ENCODE results near the gene CCDC149.

The CCDC149 gene

GRCh38 chr4:24806206-24806990 lies 106.4 kb downstream of the CCDC149 start:
- no peak for TF ChIP-seq SIN3A (IDR thresholded peaks at IDR 0.05; ENCODE audit: borderline replicate concordance, insufficient read depth, low read length)
- no peak for TF ChIP-seq TAF1 (IDR thresholded peaks at IDR 0.05; ENCODE audit: borderline replicate concordance, insufficient read depth, low read length)
- TF ChIP-seq FOXP2 (optimal IDR thresholded peaks at IDR 0.05; ENCODE audit: borderline replicate concordance, extremely low read depth, extremely low read length, insufficient read depth), result no peak

- no peak for TF ChIP-seq POLR2AphosphoS5 (IDR thresholded peaks at IDR 0.05; ENCODE audit: low read depth, low read length)
- no peak for TF ChIP-seq SIN3A (IDR thresholded peaks at IDR 0.05; ENCODE audit: borderline replicate concordance, insufficient read depth, low read length)
- TF ChIP-seq TAF1 (IDR thresholded peaks at IDR 0.05; ENCODE audit: borderline replicate concordance, insufficient read depth, low read length), result no peak
- no peak for TF ChIP-seq FOXP2 (optimal IDR thresholded peaks at IDR 0.05; ENCODE audit: borderline replicate concordance, extremely low read depth, extremely low read length, insufficient read depth)
- no peak for TF ChIP-seq REST (IDR thresholded peaks at IDR 0.05; ENCODE audit: insufficient read depth in 1 of 2, low read depth in 2 of 2, low read length in 2 of 2)
Measured at GRCh38 chr4:24805566-24805965, 107.3 kb downstream of the CCDC149 start.

- TF ChIP-seq FOXP2 (optimal IDR thresholded peaks at IDR 0.05; ENCODE audit: borderline replicate concordance, extremely low read depth, extremely low read length, insufficient read depth), result no peak
- TF ChIP-seq TAF1 (IDR thresholded peaks at IDR 0.05; ENCODE audit: borderline replicate concordance, insufficient read depth, low read length), result no peak
- TF ChIP-seq POLR2AphosphoS5 (IDR thresholded peaks at IDR 0.05; ENCODE audit: low read depth, low read length), result no peak
- no peak for TF ChIP-seq REST (IDR thresholded peaks at IDR 0.05; ENCODE audit: insufficient read depth in 1 of 2, low read depth in 2 of 2, low read length in 2 of 2)
- TF ChIP-seq SIN3A (IDR thresholded peaks at IDR 0.05; ENCODE audit: borderline replicate concordance, insufficient read depth, low read length), result no peak
Measured at GRCh38 chr4:24805067-24805466, 107.8 kb downstream of the CCDC149 start.

GRCh38 chr4:24802648-24803047 lies 110.2 kb downstream of the CCDC149 start:
- TF ChIP-seq POLR2AphosphoS5 (IDR thresholded peaks at IDR 0.05; ENCODE audit: low read depth, low read length), result no peak
- no peak for TF ChIP-seq SIN3A (IDR thresholded peaks at IDR 0.05; ENCODE audit: borderline replicate concordance, insufficient read depth, low read length)
- no peak for TF ChIP-seq REST (IDR thresholded peaks at IDR 0.05; ENCODE audit: insufficient read depth in 1 of 2, low read depth in 2 of 2, low read length in 2 of 2)
- no peak for TF ChIP-seq TAF1 (IDR thresholded peaks at IDR 0.05; ENCODE audit: borderline replicate concordance, insufficient read depth, low read length)
- TF ChIP-seq FOXP2 (optimal IDR thresholded peaks at IDR 0.05; ENCODE audit: borderline replicate concordance, extremely low read depth, extremely low read length, insufficient read depth), result no peak

- TF ChIP-seq FOXP2 (optimal IDR thresholded peaks at IDR 0.05; ENCODE audit: borderline replicate concordance, extremely low read depth, extremely low read length, insufficient read depth), result no peak
- no peak for TF ChIP-seq SIN3A (IDR thresholded peaks at IDR 0.05; ENCODE audit: borderline replicate concordance, insufficient read depth, low read length)
- no peak for TF ChIP-seq POLR2AphosphoS5 (IDR thresholded peaks at IDR 0.05; ENCODE audit: low read depth, low read length)
- no peak for TF ChIP-seq REST (IDR thresholded peaks at IDR 0.05; ENCODE audit: insufficient read depth in 1 of 2, low read depth in 2 of 2, low read length in 2 of 2)
- TF ChIP-seq TAF1 (IDR thresholded peaks at IDR 0.05; ENCODE audit: borderline replicate concordance, insufficient read depth, low read length), result no peak
Measured at GRCh38 chr4:24801136-24801855, 111.5 kb downstream of the CCDC149 start.
